ENCODE measurements around the gene CXCL17.

The CXCL17 gene

GRCh38 chr19:42423462-42424344 lies 19.0 kb downstream of the CXCL17 start:
- peak; percentile 70 for DNase-seq

- DNase-seq = no peak
Measured at GRCh38 chr19:42422901-42423461, 19.8 kb downstream of the CXCL17 start.

- DNase-seq = no peak
Measured at GRCh38 chr19:42422092-42422900, 20.4 kb downstream of the CXCL17 start.

- no peak for DNase-seq
Measured at GRCh38 chr19:42421591-42422031, 21.1 kb downstream of the CXCL17 start.

- no peak for DNase-seq
Measured at GRCh38 chr19:42421101-42421500, 21.6 kb downstream of the CXCL17 start.

DNA sequence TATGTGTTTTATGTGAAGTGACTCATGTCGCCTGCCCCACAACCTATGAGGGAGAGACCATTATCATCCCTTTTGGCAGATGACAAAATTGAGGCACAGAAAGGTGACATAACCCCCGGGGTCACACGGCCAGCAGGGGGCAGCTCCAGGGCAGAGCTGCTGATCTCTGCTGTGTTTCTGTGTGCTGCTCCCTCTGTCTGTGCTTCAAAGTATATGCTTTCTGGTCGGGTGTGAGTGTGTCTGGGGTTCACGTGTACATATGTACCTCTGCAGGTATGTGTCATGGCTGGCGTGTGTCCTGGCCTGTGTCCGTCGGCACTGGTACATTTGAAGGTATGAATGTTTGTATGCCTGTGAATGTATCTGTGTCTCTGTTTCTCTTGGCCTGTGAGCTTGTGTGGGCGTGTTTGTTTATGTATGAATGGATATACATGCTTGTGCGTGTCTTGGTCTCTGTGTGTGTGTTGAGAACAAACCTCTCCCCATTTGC lies 22.6 kb downstream of the CXCL17 start:
- DNase-seq = no peak

- no peak for DNase-seq
Measured at GRCh38 chr19:42419309-42419708, 23.4 kb downstream of the CXCL17 start.

DNA sequence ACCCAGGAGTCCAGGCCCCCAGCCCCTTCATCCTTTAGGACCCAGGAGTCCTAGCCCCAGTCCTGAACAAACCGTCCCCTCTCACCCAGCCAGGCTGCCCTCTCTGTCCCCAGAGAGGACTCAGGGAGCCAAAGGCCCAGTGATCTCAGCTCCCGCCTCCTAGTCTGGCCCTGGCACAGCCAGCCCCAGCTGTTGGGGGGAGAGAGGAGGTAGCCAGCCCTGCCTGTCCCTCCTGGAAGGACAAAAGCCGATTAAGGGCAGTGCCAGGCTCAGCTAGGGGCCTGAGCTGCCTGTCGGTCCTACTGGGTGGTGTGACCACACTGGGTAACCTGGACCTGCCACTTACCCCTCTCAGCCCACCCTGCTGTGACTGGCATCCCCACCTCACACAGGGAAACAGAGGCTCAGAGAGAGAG lies 30.1 kb downstream of the CXCL17 start:
- no peak for DNase-seq

DNA sequence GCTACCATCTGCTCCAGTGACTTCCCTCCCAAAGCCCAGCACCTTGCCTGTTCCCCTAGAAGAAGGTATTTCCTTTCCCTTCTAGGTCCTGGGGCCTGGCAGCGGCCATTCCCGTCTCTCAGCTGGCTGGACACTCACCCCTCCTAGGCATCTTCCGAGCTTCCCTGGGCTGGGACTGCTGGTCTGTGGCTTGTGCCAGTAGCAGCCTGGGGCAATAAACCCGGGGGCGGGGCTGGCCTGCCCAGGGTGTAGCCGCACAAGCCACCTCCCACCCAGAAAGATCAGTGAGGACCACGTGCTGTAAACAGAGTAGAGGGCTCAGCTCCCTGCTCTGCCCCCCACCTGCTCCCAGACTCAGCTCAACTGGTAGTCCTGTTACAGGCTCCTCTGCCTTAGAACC lies 30.5 kb downstream of the CXCL17 start:
- no peak for DNase-seq

DNA sequence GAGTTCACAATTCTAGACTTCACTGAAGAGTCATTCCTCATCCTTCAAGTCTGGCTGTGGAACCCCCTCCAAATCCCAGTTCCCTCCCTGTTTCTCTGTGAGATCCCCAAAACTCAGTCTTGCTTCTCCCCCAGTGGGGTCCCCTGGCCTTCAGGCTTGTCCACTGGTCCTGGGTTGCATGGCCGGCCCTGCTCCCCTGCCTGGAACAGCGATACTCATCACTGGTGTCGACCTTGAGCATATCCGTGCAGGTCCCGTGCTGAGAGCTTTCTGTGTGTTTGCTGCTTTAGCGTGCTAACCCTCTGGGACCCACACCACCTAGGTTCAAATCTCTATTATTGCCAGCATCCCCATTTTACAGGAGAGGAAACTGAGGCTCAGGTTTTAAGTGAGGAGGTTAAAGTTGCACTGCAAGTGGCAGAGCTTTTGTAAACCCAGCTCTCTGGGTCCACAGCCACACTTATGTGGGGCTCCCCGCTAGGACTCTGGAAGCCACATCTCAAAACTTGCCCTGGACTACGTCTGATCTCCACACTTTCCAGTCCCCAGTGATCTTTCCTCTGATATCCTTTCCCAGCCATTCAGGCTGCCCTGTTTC lies 31.1 kb downstream of the CXCL17 start:
- no peak for DNase-seq

- DNase-seq = no peak
Measured at GRCh38 chr19:42410371-42410770, 32.4 kb downstream of the CXCL17 start.

DNA sequence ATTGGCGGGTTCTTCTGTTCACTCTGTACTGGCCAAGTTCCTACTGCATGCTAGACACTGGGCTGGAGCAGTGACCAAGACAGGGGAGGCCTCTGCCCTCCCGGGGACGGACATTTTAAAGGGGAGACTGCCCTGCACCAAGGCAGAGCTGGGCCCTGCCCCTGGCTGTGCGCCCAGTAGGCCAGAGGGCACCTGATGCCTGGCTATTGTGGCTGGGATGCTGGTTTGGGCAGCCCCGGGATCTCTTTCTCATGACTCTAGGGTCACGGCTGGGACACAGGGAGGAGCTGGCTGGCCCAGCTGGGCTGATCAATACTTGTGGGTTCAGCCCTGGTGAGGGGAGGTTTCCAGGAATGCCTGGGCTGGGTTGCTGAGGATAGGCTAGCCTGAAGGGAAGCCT lies 33.3 kb downstream of the CXCL17 start:
- no peak for DNase-seq

- DNase-seq = no peak
Measured at GRCh38 chr19:42407816-42408175, 35.0 kb downstream of the CXCL17 start.

GRCh38 chr19:42407085-42407815 lies 35.5 kb downstream of the CXCL17 start:
- no peak for DNase-seq

- DNase-seq = no peak
Measured at GRCh38 chr19:42406111-42406510, 36.6 kb downstream of the CXCL17 start.

GRCh38 chr19:42403586-42403985 lies 39.2 kb downstream of the CXCL17 start:
- no peak for DNase-seq

DNA sequence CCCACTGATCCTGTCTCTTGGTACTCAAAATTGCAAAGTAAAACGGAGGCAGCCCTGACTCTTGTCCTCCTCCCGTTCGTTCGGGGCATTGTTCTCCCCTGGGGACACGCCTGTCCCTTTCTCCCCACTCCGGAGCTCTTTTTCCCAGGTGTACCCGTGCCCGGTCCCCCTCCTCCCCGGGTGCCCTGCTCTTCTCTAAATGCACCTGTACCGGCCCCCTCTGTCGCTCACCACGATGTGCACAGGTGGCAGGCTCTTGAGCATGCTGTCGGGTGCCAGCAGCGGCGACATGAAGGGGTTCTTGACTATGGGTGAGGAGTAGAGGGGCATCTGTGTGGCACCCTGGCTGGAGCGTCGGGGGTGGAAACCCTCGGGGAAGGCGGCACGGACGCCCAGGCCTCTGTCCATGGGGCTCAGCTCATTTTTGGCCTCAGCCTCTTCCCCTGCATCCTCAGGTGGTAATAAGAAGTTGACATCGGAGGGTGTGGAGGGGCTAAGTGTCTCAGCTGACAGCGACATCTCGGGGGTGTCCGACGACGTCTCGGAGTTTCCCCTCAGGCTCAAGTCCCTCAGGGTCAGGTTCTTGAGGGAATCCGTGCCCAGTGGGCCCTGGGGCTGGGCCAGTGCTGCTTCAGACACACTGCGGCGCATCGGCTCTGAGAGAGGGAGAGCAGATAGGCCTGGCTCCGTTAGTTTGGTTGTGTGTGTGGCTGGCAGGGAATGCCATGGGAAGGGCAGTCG lies 40.2 kb downstream of the CXCL17 start:
- no peak for DNase-seq

DNA sequence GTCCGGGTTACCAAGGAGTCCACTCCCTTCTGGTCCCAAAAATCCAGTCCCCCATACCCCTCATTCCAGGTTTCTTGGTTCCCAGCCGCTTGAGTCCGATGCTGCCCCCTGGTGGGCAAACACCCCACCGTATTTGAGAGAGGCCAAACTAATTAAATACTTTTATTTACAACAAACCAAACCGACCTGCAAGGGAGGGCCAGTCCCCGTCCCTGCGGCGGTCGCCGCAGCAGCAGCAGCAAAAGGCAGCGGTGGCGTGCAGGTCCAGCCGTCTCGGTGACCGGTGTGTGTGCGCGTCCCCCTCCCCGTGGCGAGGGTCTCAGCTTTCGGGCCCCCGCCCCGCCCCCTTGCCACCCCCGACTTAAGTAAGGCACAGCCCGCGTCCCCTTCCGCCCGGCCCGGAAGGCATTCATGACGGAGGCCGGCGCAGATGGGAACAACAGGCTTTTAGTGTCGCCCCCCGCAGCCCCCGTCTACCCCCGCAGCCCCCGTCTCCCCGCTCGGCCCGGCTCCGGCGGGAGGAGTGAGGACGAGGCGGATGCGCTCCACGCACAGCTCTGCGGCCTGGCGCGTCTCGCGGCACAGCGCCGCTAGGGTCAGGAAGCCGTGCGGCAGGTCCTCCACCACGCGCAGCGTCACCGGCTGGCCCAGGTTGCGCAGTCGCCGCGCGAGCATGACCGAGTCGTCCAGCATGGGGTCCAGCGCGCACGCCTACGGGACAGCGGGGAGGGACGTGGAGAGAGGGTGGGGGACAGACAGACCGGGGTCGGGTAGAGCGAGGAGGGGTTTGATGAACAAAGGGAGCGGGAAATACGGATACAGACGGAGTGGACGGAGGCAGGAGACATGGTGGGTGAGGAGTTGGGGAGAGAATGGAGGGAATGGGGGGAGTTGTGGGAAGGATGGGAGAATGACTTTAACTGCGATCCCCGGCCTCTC lies 41.1 kb downstream of the CXCL17 start:
- peak; percentile 58 for DNase-seq

DNA sequence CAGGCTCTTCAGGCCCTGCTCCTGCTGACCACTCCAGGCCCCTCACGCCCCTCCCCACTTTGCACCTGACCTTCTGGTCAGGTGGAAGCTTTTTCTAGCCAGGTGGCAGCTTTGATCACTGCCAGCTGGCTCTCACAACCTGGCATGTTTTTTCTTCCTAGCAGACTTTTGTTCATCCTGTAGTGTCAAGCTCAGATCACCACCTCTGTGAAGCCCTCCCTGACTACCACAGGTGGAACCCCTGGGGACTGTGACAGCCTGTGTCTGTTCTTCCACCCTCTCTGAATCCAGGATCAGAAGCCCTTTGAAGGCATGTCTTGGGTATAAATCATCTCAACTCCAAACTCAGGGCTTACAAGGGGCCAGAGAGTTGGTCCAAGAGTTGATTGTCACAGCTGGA lies 42.3 kb downstream of the CXCL17 start:
- no peak for DNase-seq

All from COR-L47 (cell line).